ENCODE measurements around the gene ODAD2.

DNA sequence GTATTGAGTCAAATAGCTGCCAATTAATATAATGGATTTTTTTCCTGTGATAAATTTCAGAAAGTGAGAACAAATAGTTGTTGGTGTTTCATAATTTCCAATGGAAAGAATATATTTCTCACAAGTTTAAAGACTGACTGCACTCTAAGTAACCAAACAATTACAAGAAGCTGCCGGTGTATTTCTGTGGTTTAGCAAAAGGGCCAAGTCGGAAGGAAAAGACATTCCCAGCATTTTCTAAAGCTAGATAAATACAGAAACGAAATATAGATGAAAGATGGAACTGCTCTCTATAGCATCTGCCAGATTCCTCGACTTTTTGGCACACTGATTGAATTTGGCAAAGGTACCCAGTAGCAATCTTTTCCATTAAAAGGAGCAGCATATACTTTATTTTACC, 160.5 kb downstream of the ODAD2 start:
- no peak for TF ChIP-seq TAF1 (IDR thresholded peaks at IDR 0.05; ENCODE audit: low read depth, low read length)
- TF ChIP-seq, protein P1, sequence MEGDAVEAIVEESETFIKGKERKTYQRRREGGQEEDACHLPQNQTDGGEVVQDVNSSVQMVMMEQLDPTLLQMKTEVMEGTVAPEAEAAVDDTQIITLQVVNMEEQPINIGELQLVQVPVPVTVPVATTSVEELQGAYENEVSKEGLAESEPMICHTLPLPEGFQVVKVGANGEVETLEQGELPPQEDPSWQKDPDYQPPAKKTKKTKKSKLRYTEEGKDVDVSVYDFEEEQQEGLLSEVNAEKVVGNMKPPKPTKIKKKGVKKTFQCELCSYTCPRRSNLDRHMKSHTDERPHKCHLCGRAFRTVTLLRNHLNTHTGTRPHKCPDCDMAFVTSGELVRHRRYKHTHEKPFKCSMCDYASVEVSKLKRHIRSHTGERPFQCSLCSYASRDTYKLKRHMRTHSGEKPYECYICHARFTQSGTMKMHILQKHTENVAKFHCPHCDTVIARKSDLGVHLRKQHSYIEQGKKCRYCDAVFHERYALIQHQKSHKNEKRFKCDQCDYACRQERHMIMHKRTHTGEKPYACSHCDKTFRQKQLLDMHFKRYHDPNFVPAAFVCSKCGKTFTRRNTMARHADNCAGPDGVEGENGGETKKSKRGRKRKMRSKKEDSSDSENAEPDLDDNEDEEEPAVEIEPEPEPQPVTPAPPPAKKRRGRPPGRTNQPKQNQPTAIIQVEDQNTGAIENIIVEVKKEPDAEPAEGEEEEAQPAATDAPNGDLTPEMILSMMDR (IDR thresholded peaks at IDR 0.05; ENCODE audit: control extremely low read depth in 1 of 3, insufficient read depth in 1 of 3, low read depth in 1 of 3, low read length in 3 of 3): no peak
- TF ChIP-seq POLR2A (IDR thresholded peaks at IDR 0.05; ENCODE audit: control extremely low read depth in 1 of 2, low read depth in 2 of 2, low read length in 2 of 2): no peak
- no peak for TF ChIP-seq CBX8 (IDR thresholded peaks at IDR 0.05; ENCODE audit: borderline replicate concordance, low read depth, low read length)
- no peak for TF ChIP-seq HDAC6 (IDR thresholded peaks at IDR 0.05; ENCODE audit: low read depth, low read length)
- TF ChIP-seq YY1 (IDR thresholded peaks at IDR 0.05; ENCODE audit: low read depth, low read length): no peak
- TF ChIP-seq EZH2 (IDR thresholded peaks at IDR 0.05; ENCODE audit: low read depth, low read length, severe bottlenecking): no peak

All from H1 (cell line).